ENCODE results near the gene MAN1B1.
"Not testable (repeated sequence)": the region's sequence is repeated elsewhere in the genome, so short reads cannot be mapped to it uniquely, and the experiment has no call there.

The MAN1B1 gene

GRCh38 chr9:137122796-137123467 is 36.1 kb downstream of the MAN1B1 start:
- H3K9ac ChIP-seq (ENCODE audit: low read depth, low read length); H3K4me3 ChIP-seq (ENCODE audit: low read depth, low read length); H3K36me3 ChIP-seq (ENCODE audit: control insufficient read depth, insufficient read depth, low read length); H3K4me1 ChIP-seq (ENCODE audit: control insufficient read depth, insufficient read depth, low read length); H3K27me3 ChIP-seq (ENCODE audit: control insufficient read depth, insufficient read depth, low read length); H3K9me3 ChIP-seq (ENCODE audit: control insufficient read depth, insufficient read depth, low read length): not testable (repeated sequence)

DNA sequence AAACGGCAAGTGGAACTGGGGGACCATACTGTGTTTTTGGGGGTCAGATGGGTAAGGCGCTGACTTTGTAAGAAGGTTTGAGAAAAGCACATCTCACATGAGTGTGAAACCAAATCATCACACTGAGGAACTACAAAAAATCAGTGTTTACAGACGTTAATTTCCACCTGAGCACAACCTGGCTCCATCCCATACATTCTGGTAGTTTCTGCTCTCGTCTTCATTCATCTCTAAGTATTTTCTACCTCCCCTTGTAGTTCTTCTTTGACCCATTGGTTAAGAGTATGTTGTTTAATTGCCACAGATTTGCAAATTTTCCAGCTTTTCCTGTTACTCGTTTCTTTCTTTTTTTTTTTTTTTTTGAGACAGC is 36.7 kb downstream of the MAN1B1 start:
- Histone ChIP-seq H3K4me1 (ENCODE audit: control insufficient read depth, insufficient read depth, low read length) (peaks cover 1% of the 10 kb centered on the region), H3K9ac (ENCODE audit: low read depth, low read length) (no peak overlapping the region), H3K36me3 (ENCODE audit: control insufficient read depth, insufficient read depth, low read length) (no peaks in the 10 kb centered on the region), H3K27me3 (ENCODE audit: control insufficient read depth, insufficient read depth, low read length) (no peaks in the 10 kb centered on the region), H3K4me3 (ENCODE audit: low read depth, low read length) (no peak overlapping the region), H3K9me3 (ENCODE audit: control insufficient read depth, insufficient read depth, low read length) (no peaks in the 10 kb centered on the region)

DNA sequence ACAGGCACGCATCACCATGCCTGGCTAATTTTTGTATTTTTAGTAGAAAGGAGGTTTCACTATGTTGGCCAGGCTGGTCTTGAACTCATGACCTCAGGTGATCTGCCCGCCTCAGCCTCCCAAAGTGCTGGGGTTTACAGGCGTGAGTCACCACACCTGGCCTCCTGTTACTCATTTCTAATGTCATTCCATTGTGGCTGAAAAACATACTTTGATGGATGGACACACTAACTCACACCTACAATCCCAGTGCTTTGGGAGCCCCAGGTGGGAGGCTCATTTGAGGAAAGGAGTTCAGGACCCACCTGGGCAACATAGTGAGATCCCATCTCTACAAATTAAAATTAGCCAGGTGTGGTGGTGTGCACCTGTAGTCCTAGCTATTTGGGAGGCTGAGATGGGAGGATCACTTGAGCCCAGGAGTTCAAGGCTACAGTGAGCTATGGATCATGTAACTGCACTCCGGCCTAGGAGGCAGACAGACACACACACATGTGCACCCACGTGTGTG is 37.2 kb downstream of the MAN1B1 start:
- H3K4me3 ChIP-seq (ENCODE audit: low read depth, low read length); H3K9me3 ChIP-seq (ENCODE audit: control insufficient read depth, insufficient read depth, low read length); H3K9ac ChIP-seq (ENCODE audit: low read depth, low read length); H3K27me3 ChIP-seq (ENCODE audit: control insufficient read depth, insufficient read depth, low read length); H3K36me3 ChIP-seq (ENCODE audit: control insufficient read depth, insufficient read depth, low read length); H3K4me1 ChIP-seq (ENCODE audit: control insufficient read depth, insufficient read depth, low read length): not testable (repeated sequence)

DNA sequence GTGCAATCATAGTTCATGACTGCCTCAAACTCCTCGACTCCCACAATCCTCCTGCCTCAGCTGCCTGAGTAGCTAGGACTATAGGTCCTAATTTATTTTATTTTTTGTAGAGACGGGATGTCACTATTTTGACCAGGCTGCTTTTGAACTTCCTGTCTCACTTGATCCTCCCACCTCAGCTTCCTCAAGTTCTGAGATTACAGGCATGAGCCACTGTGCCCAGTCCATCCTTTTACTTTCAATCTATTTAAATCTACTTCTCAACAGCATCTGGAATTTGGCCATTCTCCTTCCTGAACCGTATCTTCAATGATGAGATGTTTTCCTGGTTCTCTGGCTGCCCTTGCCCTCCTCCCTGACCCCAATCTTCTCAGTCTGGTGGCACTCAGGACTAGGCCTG is 40.0 kb downstream of the MAN1B1 start:
- no peaks in the 10 kb centered on the region for H3K9me3 ChIP-seq (ENCODE audit: control insufficient read depth, insufficient read depth, low read length)
- H3K4me1 ChIP-seq (ENCODE audit: control insufficient read depth, insufficient read depth, low read length), result peaks cover 5% of the 10 kb centered on the region
- H3K9ac ChIP-seq (ENCODE audit: low read depth, low read length), result no peak overlapping the region
- H3K4me3 ChIP-seq (ENCODE audit: low read depth, low read length), result no peak overlapping the region
- peaks cover 5% of the 10 kb centered on the region for H3K27me3 ChIP-seq (ENCODE audit: control insufficient read depth, insufficient read depth, low read length)
- H3K36me3 ChIP-seq (ENCODE audit: control insufficient read depth, insufficient read depth, low read length), result no peaks in the 10 kb centered on the region

- H3K9ac ChIP-seq (ENCODE audit: low read depth, low read length), result peak overlapping the region; percentile 24
- H3K27me3 ChIP-seq (ENCODE audit: control insufficient read depth, insufficient read depth, low read length), result peaks cover 5% of the 10 kb centered on the region
- H3K36me3 ChIP-seq (ENCODE audit: control insufficient read depth, insufficient read depth, low read length), result no peaks in the 10 kb centered on the region
- no peaks in the 10 kb centered on the region for H3K9me3 ChIP-seq (ENCODE audit: control insufficient read depth, insufficient read depth, low read length)
- peaks cover 5% of the 10 kb centered on the region for H3K4me1 ChIP-seq (ENCODE audit: control insufficient read depth, insufficient read depth, low read length)
- no peak overlapping the region for H3K4me3 ChIP-seq (ENCODE audit: low read depth, low read length)
Measured at GRCh38 chr9:137127301-137128157, 40.7 kb downstream of the MAN1B1 start.

GRCh38 chr9:137128158-137128861 is 41.5 kb downstream of the MAN1B1 start:
- Histone ChIP-seq H3K4me1 (ENCODE audit: control insufficient read depth, insufficient read depth, low read length) (peaks cover 5% of the 10 kb centered on the region), H3K4me3 (ENCODE audit: low read depth, low read length) (peak overlapping the region; percentile 85), H3K9ac (ENCODE audit: low read depth, low read length) (peak overlapping the region; percentile 79), H3K9me3 (ENCODE audit: control insufficient read depth, insufficient read depth, low read length) (no peaks in the 10 kb centered on the region), H3K36me3 (ENCODE audit: control insufficient read depth, insufficient read depth, low read length) (no peaks in the 10 kb centered on the region), H3K27me3 (ENCODE audit: control insufficient read depth, insufficient read depth, low read length) (peaks cover 5% of the 10 kb centered on the region)

DNA sequence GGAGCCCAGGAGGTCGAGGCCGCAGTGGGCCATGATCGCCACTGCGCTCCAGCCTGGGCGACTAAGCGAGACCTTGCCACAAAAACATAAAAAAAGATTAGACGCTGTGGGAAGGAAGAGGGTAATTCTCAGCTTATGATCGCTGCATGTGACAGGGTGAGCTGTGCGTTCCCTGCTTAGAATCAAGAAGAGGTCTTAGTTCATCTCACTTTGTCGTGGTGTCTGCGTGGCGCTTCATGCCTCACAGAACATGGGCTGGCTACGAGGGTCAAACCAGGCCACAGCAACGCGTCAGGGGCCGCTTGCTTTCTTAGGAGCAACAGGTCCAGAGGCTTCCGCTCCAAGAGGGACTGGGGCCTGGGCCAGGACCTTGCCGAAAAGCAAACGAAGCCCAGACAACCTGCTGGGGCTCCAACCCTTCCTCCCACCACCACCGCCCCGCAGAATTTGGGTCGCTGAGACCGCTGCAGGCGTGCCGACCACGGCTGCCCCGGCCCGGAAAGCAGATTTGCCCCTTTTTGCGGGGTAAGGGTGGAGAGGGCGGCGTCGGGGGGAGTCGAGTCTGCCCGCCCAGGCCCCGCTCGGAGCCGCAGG is 42.2 kb downstream of the MAN1B1 start:
- H3K27me3 ChIP-seq (ENCODE audit: control insufficient read depth, insufficient read depth, low read length), result peaks cover 5% of the 10 kb centered on the region
- H3K36me3 ChIP-seq (ENCODE audit: control insufficient read depth, insufficient read depth, low read length), result no peaks in the 10 kb centered on the region
- H3K4me1 ChIP-seq (ENCODE audit: control insufficient read depth, insufficient read depth, low read length), result peaks cover 5% of the 10 kb centered on the region
- no peaks in the 10 kb centered on the region for H3K9me3 ChIP-seq (ENCODE audit: control insufficient read depth, insufficient read depth, low read length)
- H3K9ac ChIP-seq (ENCODE audit: low read depth, low read length), result peak overlapping the region; percentile 79
- H3K4me3 ChIP-seq (ENCODE audit: low read depth, low read length), result peak overlapping the region; percentile 85

- Histone ChIP-seq H3K4me3 (ENCODE audit: low read depth, low read length) (peak overlapping the region; percentile 85), H3K9ac (ENCODE audit: low read depth, low read length) (peak overlapping the region; percentile 79), H3K4me1 (ENCODE audit: control insufficient read depth, insufficient read depth, low read length) (peaks cover 5% of the 10 kb centered on the region), H3K36me3 (ENCODE audit: control insufficient read depth, insufficient read depth, low read length) (no peaks in the 10 kb centered on the region), H3K27me3 (ENCODE audit: control insufficient read depth, insufficient read depth, low read length) (peaks cover 7% of the 10 kb centered on the region), H3K9me3 (ENCODE audit: control insufficient read depth, insufficient read depth, low read length) (no peaks in the 10 kb centered on the region)
Measured at GRCh38 chr9:137129456-137130175, 42.8 kb downstream of the MAN1B1 start.

- Histone ChIP-seq H3K9ac (ENCODE audit: low read depth, low read length) (peak overlapping the region; percentile 65), H3K36me3 (ENCODE audit: control insufficient read depth, insufficient read depth, low read length) (no peaks in the 10 kb centered on the region), H3K27me3 (ENCODE audit: control insufficient read depth, insufficient read depth, low read length) (peaks cover 7% of the 10 kb centered on the region), H3K4me3 (ENCODE audit: low read depth, low read length) (peak overlapping the region; percentile 85), H3K4me1 (ENCODE audit: control insufficient read depth, insufficient read depth, low read length) (peaks cover 5% of the 10 kb centered on the region), H3K9me3 (ENCODE audit: control insufficient read depth, insufficient read depth, low read length) (no peaks in the 10 kb centered on the region)
Measured at GRCh38 chr9:137130176-137130755, 43.5 kb downstream of the MAN1B1 start.

- Histone ChIP-seq H3K4me3 (ENCODE audit: low read depth, low read length) (no peak overlapping the region), H3K9ac (ENCODE audit: low read depth, low read length) (no peak overlapping the region), H3K9me3 (ENCODE audit: control insufficient read depth, insufficient read depth, low read length) (no peaks in the 10 kb centered on the region), H3K4me1 (ENCODE audit: control insufficient read depth, insufficient read depth, low read length) (no peaks in the 10 kb centered on the region), H3K36me3 (ENCODE audit: control insufficient read depth, insufficient read depth, low read length) (no peaks in the 10 kb centered on the region), H3K27me3 (ENCODE audit: control insufficient read depth, insufficient read depth, low read length) (peaks cover 32% of the 10 kb centered on the region)
Measured at GRCh38 chr9:137134191-137134590, 47.4 kb downstream of the MAN1B1 start.

DNA sequence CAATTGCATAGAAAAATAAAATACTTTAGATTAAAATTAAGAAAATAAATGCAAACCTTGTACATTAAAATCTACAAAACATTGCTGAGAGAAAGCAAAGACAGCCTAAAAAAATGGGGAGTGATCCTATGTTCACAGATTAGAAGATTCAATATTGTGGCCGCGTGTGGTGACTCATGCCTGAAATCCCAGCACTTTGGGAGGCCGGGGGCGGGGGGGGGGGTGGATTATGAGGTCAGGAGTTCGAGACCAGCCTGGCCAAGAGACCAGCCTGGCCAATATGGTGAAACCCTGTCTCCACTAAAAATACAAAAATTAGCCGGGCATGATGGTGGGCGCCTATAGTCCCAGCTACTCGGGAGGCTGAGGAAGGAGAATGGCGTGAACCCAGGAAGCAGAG is 48.4 kb downstream of the MAN1B1 start:
- H3K27me3 ChIP-seq (ENCODE audit: control insufficient read depth, insufficient read depth, low read length), result peaks cover 42% of the 10 kb centered on the region
- H3K9me3 ChIP-seq (ENCODE audit: control insufficient read depth, insufficient read depth, low read length); H3K4me3 ChIP-seq (ENCODE audit: low read depth, low read length); H3K4me1 ChIP-seq (ENCODE audit: control insufficient read depth, insufficient read depth, low read length); H3K36me3 ChIP-seq (ENCODE audit: control insufficient read depth, insufficient read depth, low read length); H3K9ac ChIP-seq (ENCODE audit: low read depth, low read length): not testable (repeated sequence)
